HG03196 (cell line): Measurements from ENCODE around the gene ZNF185.

Experiments
- ATAC-seq: cut with Tn5 transposase; IDR thresholded peaks from one replicate; pipeline ENCODE4 v1.9.1; 2021; ENCODE audit not compliant: unreplicated experiment

Gene ZNF185

GRCh38 chrX:152897222-152898131 is at the start of gene ZNF185:
Gene ZNF185, plus strand, starts transcription at chrX:152898067. Its CDS starts 16,423 bp downstream, at chrX:152914490.
- no peak for ATAC-seq

GRCh38 chrX:152850465-152850864 is 47.4 kb upstream of the ZNF185 start:
- no peak for ATAC-seq

- ATAC-seq: no peak
These were observed 43.9 kb upstream of the ZNF185 start for GRCh38 chrX:152853986-152854385.

DNA sequence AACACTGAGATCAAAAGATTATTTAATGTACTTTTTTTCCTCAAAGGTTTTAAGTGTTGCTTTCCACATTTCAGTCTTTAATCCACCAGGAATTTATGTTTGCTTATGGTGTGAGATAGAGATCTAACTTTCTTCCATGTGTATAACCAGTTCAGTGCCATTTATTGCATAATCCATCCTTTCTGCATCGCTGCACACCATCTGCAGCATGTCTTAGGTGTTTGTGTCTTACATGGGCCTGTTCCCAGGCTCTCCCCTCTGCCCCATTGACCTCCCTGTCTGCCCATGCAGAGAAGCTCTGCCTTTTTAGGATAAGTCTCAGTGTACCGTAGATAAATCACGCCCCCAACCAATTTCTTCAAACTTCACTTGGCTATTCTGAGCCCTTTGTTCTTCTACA is 36.8 kb upstream of the ZNF185 start:
- ATAC-seq: no peak

DNA sequence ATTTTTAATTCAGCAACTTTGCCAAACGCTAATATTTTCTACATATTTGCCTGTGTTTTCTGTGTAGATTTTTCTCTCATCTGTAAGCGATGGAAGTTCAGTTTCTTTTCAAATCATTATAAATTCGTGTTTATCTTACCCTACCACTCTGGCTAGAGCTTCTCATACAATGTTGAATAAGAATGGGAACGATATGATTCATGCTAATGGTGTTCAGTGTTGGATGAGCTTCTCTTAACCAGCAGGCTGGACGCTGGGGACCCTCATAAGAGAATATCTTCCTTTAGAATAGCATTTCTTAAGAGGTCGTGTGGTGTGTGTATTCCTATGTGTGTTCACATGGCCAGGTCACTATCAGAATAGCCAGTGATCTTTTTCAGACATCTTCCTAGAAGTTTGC is 36.0 kb upstream of the ZNF185 start:
- no peak for ATAC-seq

- ATAC-seq: no peak
These were observed 32.5 kb upstream of the ZNF185 start for GRCh38 chrX:152865232-152865920.

GRCh38 chrX:152866386-152866785 is 31.5 kb upstream of the ZNF185 start:
- no peak for ATAC-seq

DNA sequence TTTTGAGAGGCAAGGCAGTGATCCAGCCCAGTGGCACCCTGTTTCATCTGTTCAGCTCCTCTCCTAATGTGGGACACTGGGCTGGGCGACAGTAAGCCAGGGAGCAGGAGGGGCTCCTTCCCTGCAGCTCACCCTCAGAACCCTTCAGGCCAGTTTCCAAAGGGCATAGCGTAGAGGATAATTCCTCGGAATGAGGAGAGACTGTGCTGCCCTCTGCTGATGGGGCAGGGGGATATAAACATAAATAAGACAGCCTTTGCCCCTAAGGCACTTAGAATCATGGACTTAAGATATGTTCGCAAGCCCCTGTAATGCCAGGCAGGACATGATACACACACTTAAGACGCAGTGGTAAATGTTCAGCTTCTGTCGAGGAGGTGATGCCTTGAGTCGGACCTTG is 27.9 kb upstream of the ZNF185 start:
- no peak for ATAC-seq

GRCh38 chrX:152871260-152871659 is 26.6 kb upstream of the ZNF185 start:
- no peak for ATAC-seq

DNA sequence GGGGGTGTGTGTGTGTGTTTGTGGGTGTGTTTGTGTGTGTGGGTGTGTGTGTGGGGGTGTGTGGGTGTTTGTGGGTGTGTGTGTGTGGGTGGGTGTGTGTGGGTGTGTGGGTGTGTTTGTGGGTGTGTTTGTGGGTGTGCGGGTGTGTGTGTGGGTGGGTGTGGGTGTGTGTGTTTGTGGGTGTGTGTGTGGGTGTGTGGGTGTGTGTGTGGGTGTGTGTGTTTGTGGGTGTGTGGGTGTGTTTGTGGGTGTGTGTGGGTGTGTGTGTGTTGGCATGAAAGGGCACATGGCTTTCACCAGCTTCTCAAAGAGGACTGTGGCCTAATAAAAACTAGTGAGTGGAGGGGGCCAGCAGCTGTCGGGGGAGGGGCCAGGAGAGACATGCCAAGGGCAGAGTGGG is 25.3 kb upstream of the ZNF185 start:
- no peak for ATAC-seq

- no peak for ATAC-seq
These were observed 24.5 kb upstream of the ZNF185 start for GRCh38 chrX:152873361-152873760.

GRCh38 chrX:152876931-152877840 is 20.7 kb upstream of the ZNF185 start:
- no peak for ATAC-seq

DNA sequence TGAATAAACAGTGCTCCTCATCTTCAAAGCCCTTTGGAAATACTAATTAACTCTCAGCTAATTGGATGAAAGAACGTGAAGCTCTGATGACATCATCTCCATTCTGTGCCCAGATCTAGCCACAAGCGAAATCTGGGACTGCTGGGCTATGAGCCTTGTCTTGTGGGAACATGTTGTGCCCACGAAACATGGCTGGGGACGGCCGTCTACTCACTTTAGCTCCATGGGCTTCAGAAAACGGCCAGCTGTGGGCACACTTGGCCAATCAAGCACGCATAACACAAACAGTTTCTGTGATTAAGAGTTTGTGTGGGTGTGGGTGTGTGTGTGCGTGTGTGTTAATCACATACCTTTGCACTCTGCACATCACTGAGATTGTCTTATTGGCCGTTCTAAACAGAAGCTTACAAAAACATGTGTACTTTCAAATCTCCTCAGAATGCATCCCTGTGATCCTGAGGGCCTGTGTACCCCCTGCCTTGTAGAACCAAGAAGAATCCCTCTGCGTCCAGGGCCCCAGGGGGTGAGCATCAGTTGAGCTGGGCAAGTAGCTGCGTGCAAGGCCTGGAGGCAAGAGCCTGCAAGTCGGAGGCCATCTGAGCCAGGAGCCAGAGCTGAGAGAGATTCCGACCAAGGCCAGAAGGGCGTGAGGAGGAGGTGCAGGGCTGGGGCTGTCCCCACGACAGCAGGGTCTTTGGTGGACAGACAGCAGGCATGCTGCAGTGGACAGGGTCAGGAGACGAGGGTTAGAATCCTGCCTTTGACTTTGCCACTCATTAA is 18.7 kb upstream of the ZNF185 start:
- no peak for ATAC-seq

- no peak for ATAC-seq
These were observed 16.6 kb upstream of the ZNF185 start for GRCh38 chrX:152881289-152881688.

GRCh38 chrX:152884171-152884570 is 13.7 kb upstream of the ZNF185 start:
- no peak for ATAC-seq

GRCh38 chrX:152886716-152887115 is 11.2 kb upstream of the ZNF185 start:
- ATAC-seq: no peak

GRCh38 chrX:152892499-152892898 is 5.4 kb upstream of the ZNF185 start:
- ATAC-seq: no peak

- ATAC-seq: no peak
These were observed 4.6 kb upstream of the ZNF185 start for GRCh38 chrX:152892999-152893891.

- ATAC-seq: no peak
These were observed 3.8 kb upstream of the ZNF185 start for GRCh38 chrX:152893980-152894610.
